Liver (tissue), 9 donors: ENCODE results near the gene PSEN1. TPM values are rescaled to one million over a fixed set of nuclear protein-coding genes. Genes with fewer than 3 reads are reported as not detected.

Experiments
- DNase-seq: peaks from one replicate; pipeline ENCODE4 v3.0.0-alpha.2; 2017; ENCODE audit warnings: low spot score
- H3K27ac ChIP-seq, 2 donors: one replicate each; pipeline ENCODE4 v1.7.0; 2013; ENCODE audit warnings: inconsistent platforms in 2 of 2, low read length in 2 of 2, control low read depth in 1 of 2, low read depth in 1 of 2, mild to moderate bottlenecking in 1 of 2
- H3K27me3 ChIP-seq, 4 donors: one replicate each; pipeline versions ENCODE4 v1.6.1 to v1.7.0; 2013; ENCODE audit warnings: low read length in 3 of 4, inconsistent platforms in 1 of 4, mild to moderate bottlenecking in 1 of 4, moderate library complexity in 1 of 4; ENCODE audit not compliant: control insufficient read depth in 4 of 4, insufficient read depth in 4 of 4
- H3K36me3 ChIP-seq, 4 donors: one replicate each; pipeline versions ENCODE4 v1.6.1 to v1.7.0; 2013; ENCODE audit warnings: low read length in 3 of 4, mild to moderate bottlenecking in 3 of 4, low read depth in 1 of 4, moderate library complexity in 1 of 4; ENCODE audit not compliant: control insufficient read depth in 4 of 4, insufficient read depth in 3 of 4
- H3K4me1 ChIP-seq, 4 donors: one replicate each; pipeline versions ENCODE4 v1.6.1 to v1.7.0; 2013; ENCODE audit warnings: low read length in 3 of 4, mild to moderate bottlenecking in 3 of 4, moderate library complexity in 1 of 4; ENCODE audit not compliant: control insufficient read depth in 4 of 4, insufficient read depth in 4 of 4
- H3K4me3 ChIP-seq, 3 donors: one replicate each; pipeline versions ENCODE4 v1.6.1 to v1.7.0; 2013; ENCODE audit warnings: low read length in 3 of 3, control low read depth in 1 of 3, low read depth in 1 of 3, mild to moderate bottlenecking in 1 of 3
- H3K9ac ChIP-seq, 2 donors: one replicate each; pipeline ENCODE4 v1.7.0; 2013; ENCODE audit warnings: low read length in 2 of 2, mild to moderate bottlenecking in 2 of 2, moderate library complexity in 2 of 2, control low read depth in 1 of 2, low read depth in 1 of 2
- H3K9me3 ChIP-seq, 4 donors: one replicate each; pipeline versions ENCODE4 v1.6.1 to v1.7.0; 2013; ENCODE audit warnings: low read length in 3 of 4; ENCODE audit not compliant: control insufficient read depth in 4 of 4
- ATF3 ChIP-seq: IDR thresholded peaks from 2 replicates; pipeline ENCODE4 v1.6.1; 2016; ENCODE audit warnings: antibody characterized with exemption
- CTCF ChIP-seq: fragments of 150-350 bp; IDR thresholded peaks from 2 replicates; pipeline ENCODE4 v1.5.1; 2017; ENCODE audit warnings: improper control_type of control experiment, low read depth, low read length; ENCODE audit not compliant: missing input control
- FOXA1 ChIP-seq: IDR thresholded peaks from 2 replicates; pipeline ENCODE4 v1.6.1; 2016; ENCODE audit warnings: antibody characterized with exemption
- FOXA2 ChIP-seq: IDR thresholded peaks from 2 replicates; pipeline ENCODE4 v1.6.1; 2016; ENCODE audit warnings: antibody characterized with exemption
- GABPA ChIP-seq, 2 donors: IDR thresholded peaks in 1 of 2; conservative IDR thresholded peaks in 1 of 2; 2 replicates each; pipeline ENCODE4 v1.6.1; 2016; ENCODE audit warnings: antibody characterized with exemption in 2 of 2, mild to moderate bottlenecking in 1 of 2, moderate library complexity in 1 of 2
- HNF4A ChIP-seq, 2 donors: conservative IDR thresholded peaks; 2 replicates each; pipeline ENCODE4 v1.6.1; 2016; ENCODE audit warnings: antibody characterized with exemption in 2 of 2, mild to moderate bottlenecking in 2 of 2
- HNF4G ChIP-seq: IDR thresholded peaks from 2 replicates; pipeline ENCODE4 v1.6.1; 2016; ENCODE audit warnings: antibody characterized with exemption
- JUND ChIP-seq, 2 donors: IDR thresholded peaks; 2 replicates each; pipeline ENCODE4 v1.6.1; 2016; ENCODE audit warnings: antibody characterized with exemption in 2 of 2
- NR2F2 ChIP-seq: IDR thresholded peaks from 2 replicates; pipeline ENCODE4 v1.6.1; 2016; ENCODE audit warnings: antibody characterized with exemption
- RXRA ChIP-seq, 2 donors: IDR thresholded peaks; 2 replicates each; pipeline ENCODE4 v1.6.1; 2017 to 2018; ENCODE audit warnings: antibody characterized with exemption in 2 of 2, mild to moderate bottlenecking in 1 of 2
- SP1 ChIP-seq: IDR thresholded peaks from 2 replicates; pipeline ENCODE4 v1.6.1; 2018; ENCODE audit warnings: antibody characterized with exemption, mild to moderate bottlenecking
- YY1 ChIP-seq: IDR thresholded peaks from 2 replicates; pipeline ENCODE4 v1.6.1; 2016; ENCODE audit warnings: antibody characterized with exemption, mild to moderate bottlenecking
- WGBS: extraction: QIAGEN DNeasy Blood & Tissue Kit; methylation state at CpG from one replicate; pipeline ENCODE4 v1.1.7; 2013; 5-methylcytosine and 5-hydroxymethylcytosine counted together
- polyA plus RNA-seq, 2 donors: library from polyadenylated mRNA; stranded (reverse) in 1 of 2; unstranded in 1 of 2; fragments of 200-250 nt in 1 of 2; fragments of >200 nt in 1 of 2; fragmentation: Nextera tagmentation in 1 of 2; extraction: Ambion mirVana in 1 of 2; gene quantifications; one replicate each; pipeline versions ENCODE4 v1.2.1 to v1.2.3, GENCODE V29; 2013 to 2015
- total RNA-seq, 2 donors: library from RNA; depleted of rRNA; stranded (reverse); fragments of >200 nt; gene quantifications; one replicate each; pipeline ENCODE4 v1.2.3, GENCODE V29; 2014
- TF ChIP-seq, protein P1 (sequence below): IDR thresholded peaks from 2 replicates; pipeline ENCODE4 v1.6.1; 2016; ENCODE audit warnings: antibody characterized with exemption
- TF ChIP-seq, protein P2 (sequence below): IDR thresholded peaks from 2 replicates; pipeline ENCODE4 v1.6.1; 2016; ENCODE audit warnings: antibody characterized with exemption
- TF ChIP-seq, protein P3 (sequence below): IDR thresholded peaks from 2 replicates; pipeline ENCODE4 v1.6.1; 2016; ENCODE audit warnings: antibody characterized with exemption, mild to moderate bottlenecking
- donor health status: healthy.
- donor health status: healthy.
- donor health status: healthy.
- donor health status: healthy.
- donor health status: healthy.

Gene PSEN1
- total and polyA plus RNA-seq, 4 donors, result 10.4 to 36.2 (median 19.9) TPM

DNA sequence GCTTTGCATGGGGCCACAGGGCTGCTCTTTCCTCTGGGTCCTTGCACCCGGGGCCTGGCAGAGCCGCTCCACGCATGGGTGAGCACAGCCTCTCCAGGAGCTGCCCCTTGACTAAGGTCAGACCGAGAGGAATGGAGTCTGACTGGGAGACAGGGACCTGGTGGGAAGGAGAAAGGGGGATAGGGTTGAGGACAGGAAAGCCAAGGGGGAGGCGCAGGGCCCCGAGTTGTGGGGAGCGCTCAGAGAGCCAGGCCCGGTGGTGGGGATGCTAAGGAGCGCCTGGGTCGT, 117.0 kb downstream of the PSEN1 start:
- no peaks in the 10 kb centered on the region for H3K9me3 ChIP-seq
- 93% methylated on average over 10 of the region's 10 CpGs for WGBS
- no peaks in the 10 kb centered on the region for H3K27me3 ChIP-seq
- no peak for DNase-seq
- no peak overlapping the region for H3K27ac ChIP-seq
- H3K4me3 ChIP-seq, result no peak overlapping the region
- H3K9ac ChIP-seq, result no peak overlapping the region
- TF ChIP-seq, protein P1, sequence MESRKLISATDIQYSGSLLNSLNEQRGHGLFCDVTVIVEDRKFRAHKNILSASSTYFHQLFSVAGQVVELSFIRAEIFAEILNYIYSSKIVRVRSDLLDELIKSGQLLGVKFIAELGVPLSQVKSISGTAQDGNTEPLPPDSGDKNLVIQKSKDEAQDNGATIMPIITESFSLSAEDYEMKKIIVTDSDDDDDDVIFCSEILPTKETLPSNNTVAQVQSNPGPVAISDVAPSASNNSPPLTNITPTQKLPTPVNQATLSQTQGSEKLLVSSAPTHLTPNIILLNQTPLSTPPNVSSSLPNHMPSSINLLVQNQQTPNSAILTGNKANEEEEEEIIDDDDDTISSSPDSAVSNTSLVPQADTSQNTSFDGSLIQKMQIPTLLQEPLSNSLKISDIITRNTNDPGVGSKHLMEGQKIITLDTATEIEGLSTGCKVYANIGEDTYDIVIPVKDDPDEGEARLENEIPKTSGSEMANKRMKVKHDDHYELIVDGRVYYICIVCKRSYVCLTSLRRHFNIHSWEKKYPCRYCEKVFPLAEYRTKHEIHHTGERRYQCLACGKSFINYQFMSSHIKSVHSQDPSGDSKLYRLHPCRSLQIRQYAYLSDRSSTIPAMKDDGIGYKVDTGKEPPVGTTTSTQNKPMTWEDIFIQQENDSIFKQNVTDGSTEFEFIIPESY, result no peak
- TF ChIP-seq GABPA (IDR thresholded peaks at IDR 0.05 in 1 of 2, conservative IDR thresholded peaks at IDR 0.05 in 1 of 2) (no peak), RXRA (IDR thresholded peaks at IDR 0.05) (no peak), HNF4A (conservative IDR thresholded peaks at IDR 0.05) (no peak)
- H3K36me3 ChIP-seq, result no peaks in the 10 kb centered on the region
- no peaks in the 10 kb centered on the region for H3K4me1 ChIP-seq

DNA sequence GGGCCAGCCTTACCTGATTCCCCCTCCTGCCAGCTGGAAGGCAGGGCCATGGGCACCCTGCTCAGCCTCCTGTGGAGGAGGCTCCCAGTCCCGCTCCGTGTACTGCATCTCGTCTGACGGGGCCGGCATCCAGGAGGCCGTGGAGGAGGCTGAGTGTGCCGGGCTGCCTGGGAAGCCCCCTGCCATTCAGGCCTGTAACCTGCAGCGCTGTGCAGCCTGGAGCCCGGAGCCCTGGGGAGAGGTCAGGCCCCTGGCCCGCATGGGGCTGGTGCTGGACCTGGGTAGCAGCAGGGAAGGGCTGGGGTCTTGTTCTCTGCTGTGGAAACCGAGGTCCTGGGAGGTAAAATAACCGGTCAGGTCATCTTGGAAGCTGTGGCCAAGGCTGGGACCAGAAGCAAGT, 117.4 kb downstream of the PSEN1 start:
- DNase-seq, result no peak
- TF ChIP-seq SP1 (no peak), ATF3 (no peak), FOXA2 (no peak), HNF4A (conservative IDR thresholded peaks at IDR 0.05) (no peak), HNF4G (no peak), CTCF (no peak), NR2F2 (no peak), FOXA1 (no peak), GABPA (IDR thresholded peaks at IDR 0.05 in 1 of 2, conservative IDR thresholded peaks at IDR 0.05 in 1 of 2) (no peak), JUND (IDR thresholded peaks at IDR 0.05) (no peak), YY1 (no peak), RXRA (IDR thresholded peaks at IDR 0.05) (no peak)
- TF ChIP-seq, protein P2, sequence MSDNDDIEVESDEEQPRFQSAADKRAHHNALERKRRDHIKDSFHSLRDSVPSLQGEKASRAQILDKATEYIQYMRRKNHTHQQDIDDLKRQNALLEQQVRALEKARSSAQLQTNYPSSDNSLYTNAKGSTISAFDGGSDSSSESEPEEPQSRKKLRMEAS, result no peak
- TF ChIP-seq, protein P1, result no peak
- TF ChIP-seq, protein P3, sequence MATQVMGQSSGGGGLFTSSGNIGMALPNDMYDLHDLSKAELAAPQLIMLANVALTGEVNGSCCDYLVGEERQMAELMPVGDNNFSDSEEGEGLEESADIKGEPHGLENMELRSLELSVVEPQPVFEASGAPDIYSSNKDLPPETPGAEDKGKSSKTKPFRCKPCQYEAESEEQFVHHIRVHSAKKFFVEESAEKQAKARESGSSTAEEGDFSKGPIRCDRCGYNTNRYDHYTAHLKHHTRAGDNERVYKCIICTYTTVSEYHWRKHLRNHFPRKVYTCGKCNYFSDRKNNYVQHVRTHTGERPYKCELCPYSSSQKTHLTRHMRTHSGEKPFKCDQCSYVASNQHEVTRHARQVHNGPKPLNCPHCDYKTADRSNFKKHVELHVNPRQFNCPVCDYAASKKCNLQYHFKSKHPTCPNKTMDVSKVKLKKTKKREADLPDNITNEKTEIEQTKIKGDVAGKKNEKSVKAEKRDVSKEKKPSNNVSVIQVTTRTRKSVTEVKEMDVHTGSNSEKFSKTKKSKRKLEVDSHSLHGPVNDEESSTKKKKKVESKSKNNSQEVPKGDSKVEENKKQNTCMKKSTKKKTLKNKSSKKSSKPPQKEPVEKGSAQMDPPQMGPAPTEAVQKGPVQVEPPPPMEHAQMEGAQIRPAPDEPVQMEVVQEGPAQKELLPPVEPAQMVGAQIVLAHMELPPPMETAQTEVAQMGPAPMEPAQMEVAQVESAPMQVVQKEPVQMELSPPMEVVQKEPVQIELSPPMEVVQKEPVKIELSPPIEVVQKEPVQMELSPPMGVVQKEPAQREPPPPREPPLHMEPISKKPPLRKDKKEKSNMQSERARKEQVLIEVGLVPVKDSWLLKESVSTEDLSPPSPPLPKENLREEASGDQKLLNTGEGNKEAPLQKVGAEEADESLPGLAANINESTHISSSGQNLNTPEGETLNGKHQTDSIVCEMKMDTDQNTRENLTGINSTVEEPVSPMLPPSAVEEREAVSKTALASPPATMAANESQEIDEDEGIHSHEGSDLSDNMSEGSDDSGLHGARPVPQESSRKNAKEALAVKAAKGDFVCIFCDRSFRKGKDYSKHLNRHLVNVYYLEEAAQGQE, result no peak

More for the DNA sequence above, 117.4 kb downstream of the PSEN1 start:
- WGBS, result 96% methylated on average over 12 of the region's 12 CpGs
- Histone ChIP-seq H3K9me3 (no peaks in the 10 kb centered on the region), H3K27ac (no peak overlapping the region), H3K36me3 (no peaks in the 10 kb centered on the region), H3K27me3 (no peaks in the 10 kb centered on the region), H3K9ac (no peak overlapping the region), H3K4me1 (no peaks in the 10 kb centered on the region), H3K4me3 (no peak overlapping the region)
